ENCODE measurements around the gene TMPRSS2.

The TMPRSS2 gene

DNA sequence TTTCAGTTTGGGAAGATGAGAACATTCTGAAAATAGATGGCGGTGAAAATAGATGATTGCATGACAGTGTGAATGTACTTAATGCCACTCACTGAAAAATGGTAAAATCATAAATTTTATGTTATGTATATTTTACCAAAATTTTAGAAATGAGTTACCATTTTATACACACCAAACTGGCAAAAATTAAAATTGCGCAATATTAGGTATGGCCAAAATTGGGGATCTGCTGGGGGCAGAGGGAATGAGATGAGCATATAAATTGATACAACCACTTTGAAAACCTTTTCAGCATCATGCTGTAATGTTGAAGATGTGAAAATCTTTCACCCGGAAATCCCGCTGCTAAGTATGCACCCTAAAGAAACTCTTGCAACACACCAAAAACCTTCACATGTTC, 10.8 kb upstream of the TMPRSS2 start:
- no peak for DNase-seq (ENCODE audit: low read depth, low spot score)
- H3K4me3 ChIP-seq (ENCODE audit: low read length), result no peak overlapping the region

DNA sequence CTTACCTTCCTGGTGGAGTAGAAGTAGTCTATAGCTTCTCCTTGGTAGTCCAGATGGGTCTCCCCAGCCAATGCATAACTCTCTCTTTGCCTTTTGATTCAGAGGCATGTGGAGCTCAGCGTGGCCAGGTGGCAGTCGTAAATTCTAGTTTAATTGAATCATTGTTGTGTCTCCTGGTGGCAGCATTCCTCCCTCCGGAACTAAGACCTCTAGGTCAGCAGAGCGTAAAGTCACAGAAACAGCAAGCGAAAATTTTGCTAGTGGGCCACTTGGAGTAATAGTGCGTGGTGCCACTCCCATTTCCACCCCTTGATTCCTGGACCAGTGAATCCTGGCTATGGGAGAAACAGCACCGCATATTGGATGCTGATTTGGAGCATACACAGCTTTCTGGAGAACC, 3.9 kb upstream of the TMPRSS2 start:
- DNase-seq (ENCODE audit: low read depth, low spot score), result no peak
- H3K4me3 ChIP-seq (ENCODE audit: low read length), result no peak overlapping the region

DNA sequence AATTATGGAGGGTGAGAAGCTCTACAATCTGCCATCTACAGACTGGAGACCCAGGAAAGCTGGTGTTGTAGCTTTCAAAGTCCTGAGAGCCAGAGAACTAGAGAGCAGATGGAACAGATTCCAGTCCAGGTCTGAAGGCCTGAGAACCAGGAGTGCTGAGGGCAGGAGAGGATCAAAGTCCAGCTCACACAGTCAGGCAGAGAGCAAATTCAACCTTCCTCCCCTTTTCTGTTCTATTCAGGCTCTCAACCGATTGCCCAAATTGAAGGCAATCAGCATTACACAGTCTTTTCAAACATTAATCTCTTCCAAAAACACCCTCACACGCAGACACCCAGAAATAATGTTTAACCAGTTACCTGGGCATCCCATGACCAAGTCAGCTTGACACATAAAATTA, 2.5 kb upstream of the TMPRSS2 start:
- H3K4me3 ChIP-seq (ENCODE audit: low read length), result no peak overlapping the region
- no peak for DNase-seq (ENCODE audit: low read depth, low spot score)

DNA sequence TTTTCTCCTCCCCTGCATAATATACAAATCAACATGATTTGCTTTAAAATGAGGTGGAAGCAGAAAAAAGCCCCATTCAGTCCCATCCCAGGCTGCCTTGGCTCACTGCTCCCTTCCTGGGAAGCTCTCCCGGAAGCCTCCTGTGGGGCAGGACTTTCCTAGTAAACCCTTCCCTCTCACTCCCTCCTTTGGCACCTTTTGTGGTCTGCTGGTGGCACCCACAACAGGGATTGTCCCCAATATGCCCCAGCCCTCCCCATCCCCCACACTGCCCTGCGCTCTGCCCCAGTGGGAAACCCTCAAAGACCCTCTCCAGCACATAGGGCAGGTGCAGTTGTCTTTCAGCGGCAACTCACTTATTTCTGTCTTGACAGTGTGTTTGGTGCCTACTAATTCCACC, 1.8 kb upstream of the TMPRSS2 start:
- DNase-seq (ENCODE audit: low read depth, low spot score), result no peak
- H3K4me3 ChIP-seq (ENCODE audit: low read length), result no peak overlapping the region

DNA sequence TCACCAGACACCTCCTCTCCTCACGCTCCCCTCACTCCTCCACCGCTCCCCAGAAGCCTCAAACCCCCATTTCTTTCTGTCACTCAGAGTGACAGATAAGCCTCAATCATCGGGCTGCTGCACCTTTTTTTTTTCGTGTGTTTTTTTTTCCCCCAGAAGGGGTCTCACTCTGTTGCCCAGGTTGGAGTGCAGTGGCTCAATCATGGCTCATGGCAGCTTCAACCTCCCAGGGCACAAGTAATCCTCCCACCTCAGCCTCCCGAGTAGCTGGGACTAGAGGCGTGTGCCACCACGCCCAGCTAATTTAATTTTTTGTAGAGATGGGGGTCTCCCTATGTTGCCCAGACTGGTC, 1.2 kb upstream of the TMPRSS2 start:
- DNase-seq (ENCODE audit: low read depth, low spot score), result no peak
- no peak overlapping the region for H3K4me3 ChIP-seq (ENCODE audit: low read length)

DNA sequence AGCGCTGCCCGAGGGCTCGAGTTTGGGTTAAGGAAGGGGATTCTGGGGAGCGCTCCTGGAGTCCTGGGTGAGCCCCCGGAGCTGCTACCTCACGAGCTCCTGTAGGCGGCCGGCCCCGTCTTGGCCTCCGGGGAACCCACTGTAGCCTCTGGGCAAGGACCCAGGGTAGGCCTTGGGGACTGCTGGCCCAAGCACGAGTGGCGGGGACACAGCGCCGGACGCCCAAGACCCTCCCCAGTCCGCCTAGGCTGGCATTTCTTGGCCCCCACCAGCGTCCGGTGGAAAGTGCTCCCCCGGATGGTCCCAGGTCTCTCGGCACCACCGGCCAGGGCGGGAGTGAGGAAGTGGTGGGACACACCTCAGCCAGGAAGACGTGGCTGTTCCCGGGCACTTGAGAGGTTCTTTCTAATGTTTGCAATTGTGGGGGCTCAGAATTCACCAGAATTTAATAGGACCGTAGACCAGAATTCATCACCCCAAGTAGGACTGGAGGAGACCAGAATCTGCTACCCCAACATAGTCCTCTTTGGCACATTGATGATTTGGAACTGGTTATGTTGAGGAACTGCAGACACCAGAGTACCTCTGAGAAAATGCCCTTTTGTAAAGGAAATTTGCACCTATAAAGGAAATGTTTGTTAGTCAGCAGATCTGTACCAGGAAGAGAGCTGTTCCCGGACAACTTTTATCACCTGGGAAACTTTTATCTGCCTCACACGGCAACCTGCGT, 622 bp upstream of the TMPRSS2 start:
- DNase-seq (ENCODE audit: low read depth, low spot score), result no peak
- H3K4me3 ChIP-seq (ENCODE audit: low read length), result no peak overlapping the region

DNA sequence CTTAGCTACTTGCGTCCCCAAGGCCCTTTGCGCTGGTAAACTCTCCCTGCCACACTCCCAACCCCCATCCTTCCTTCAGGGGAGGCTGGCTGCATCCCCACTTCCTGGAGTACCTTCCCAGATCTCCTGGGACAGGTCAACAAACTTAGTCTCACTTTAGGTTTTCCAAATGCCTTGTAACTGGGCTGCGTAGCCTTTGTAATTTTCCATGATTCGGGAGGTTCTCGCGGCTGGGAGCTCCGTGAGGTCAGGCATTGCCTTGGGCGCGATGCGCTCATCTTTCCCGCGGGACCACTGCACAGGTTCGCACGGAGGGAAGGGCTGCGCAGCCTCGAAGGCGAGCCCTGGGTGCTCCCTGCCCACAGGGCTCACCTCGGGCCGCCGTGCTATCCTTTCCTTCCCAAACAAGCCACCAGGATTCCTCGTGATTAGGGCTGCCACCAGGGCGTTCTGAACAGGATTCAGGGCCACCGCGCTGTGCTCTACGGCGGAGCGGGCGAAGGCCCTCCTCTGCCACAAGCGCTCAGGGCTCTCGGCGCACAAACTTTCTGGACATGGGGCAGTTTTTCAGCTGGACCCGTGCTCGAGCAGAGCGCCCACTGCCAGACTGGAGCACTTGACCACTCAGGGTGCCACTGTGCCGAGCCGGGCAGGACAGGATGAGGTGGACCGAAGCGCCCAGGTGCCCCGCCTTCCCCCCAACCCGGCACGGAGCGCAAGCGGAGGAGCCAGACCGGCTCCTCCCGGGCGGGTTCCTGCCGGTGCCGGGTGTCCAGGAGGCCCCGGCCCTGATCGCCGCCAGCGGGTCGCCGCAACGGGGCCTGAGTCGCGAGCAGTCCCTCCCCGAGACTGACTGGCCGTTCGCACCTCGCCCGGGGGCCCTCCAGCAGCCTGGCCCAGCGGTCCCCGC, 1.1 kb downstream of the TMPRSS2 start:
- no peak overlapping the region for H3K4me3 ChIP-seq (ENCODE audit: low read length)
- DNase-seq (ENCODE audit: low read depth, low spot score), result no peak

DNA sequence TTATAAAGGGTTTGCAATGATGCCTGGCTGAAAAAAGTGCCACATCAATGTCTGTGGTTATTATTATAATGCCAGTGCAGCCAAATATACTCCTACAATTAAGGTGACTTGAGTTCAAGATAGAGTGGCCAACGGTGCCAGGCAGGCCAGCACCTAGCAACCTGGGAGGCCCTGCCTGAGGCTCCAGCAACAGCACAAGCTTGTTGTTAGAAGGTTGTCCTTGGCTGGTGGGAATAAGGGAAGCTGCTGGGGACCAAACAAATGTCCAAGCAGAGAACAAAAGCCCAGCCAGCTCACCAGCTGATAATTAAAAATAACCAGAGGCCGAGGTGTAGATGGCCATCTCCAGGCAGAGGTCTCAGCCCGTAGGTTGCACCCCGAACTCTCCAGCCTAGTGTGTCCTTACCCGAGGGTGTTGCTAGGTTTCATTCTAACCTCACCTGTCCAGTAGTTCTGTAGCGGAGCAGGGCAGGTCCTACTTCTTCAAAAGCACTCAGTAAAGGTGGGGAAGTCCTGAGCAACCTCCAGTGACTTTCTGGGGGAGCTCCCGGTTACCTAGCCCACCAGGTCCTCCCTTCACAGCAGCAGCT, 1.9 kb downstream of the TMPRSS2 start:
- no peak overlapping the region for H3K4me3 ChIP-seq (ENCODE audit: low read length)
- no peak for DNase-seq (ENCODE audit: low read depth, low spot score)

DNA sequence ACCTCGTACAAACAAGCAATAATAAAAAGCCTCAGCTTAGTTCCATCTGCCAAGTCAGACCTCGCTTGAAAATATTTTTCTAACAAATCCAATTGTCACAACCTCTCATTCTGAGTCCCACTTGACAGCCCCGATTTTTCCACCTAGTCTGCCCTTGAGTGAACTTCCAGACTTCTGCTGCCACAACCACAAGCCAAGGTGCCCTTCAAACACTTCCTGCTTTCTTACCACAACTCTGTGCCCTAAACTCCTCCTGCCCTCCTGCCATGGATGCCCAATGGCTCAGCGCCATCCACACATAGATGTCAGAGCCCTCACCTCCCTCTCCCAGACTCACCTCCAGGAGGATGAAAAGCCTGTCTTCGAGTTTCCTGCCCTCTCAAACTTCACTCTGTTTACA, 3.9 kb downstream of the TMPRSS2 start:
- H3K4me3 ChIP-seq (ENCODE audit: low read length), result no peak overlapping the region
- DNase-seq (ENCODE audit: low read depth, low spot score), result no peak

DNA sequence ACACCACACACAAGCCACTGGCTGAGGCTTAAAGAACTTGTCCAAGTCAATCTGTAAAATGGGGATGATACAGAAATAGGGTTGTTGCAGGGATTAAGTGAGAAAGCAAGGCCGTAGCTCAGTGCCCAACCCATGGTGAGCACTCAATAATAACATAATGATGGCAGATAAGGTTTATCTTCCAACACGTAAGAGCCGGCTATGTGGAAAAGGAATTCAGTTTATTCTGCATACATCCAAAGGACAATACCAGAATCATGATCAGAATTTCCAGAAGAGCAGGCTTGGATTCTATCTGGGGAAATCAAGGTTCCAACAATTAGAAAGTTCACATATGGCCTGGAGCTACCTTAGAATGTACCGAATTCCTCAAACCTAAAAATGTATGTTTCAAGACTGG, 4.6 kb downstream of the TMPRSS2 start:
- H3K4me3 ChIP-seq (ENCODE audit: low read length), result no peak overlapping the region
- no peak for DNase-seq (ENCODE audit: low read depth, low spot score)

DNA sequence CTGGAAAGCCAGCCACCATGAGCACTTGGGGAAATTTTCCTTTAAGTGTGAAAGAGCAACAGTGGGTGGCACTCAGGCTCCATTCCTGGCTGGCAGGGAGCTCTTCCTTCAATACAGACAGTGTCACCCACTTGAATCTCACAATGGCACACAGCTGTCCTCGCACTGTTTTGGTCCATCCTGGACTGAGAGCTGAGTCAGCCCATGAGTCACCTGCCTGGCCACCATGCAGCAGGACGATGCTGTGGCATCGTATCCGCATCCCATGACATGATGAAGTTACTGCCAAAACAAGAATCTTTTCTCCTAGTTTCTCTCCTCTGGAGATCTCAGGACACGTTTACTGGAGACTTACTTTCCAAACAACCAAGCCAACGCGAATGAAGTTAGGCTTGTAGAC, 6.0 kb downstream of the TMPRSS2 start:
- H3K4me3 ChIP-seq (ENCODE audit: low read length), result no peak overlapping the region
- no peak for DNase-seq (ENCODE audit: low read depth, low spot score)

DNA sequence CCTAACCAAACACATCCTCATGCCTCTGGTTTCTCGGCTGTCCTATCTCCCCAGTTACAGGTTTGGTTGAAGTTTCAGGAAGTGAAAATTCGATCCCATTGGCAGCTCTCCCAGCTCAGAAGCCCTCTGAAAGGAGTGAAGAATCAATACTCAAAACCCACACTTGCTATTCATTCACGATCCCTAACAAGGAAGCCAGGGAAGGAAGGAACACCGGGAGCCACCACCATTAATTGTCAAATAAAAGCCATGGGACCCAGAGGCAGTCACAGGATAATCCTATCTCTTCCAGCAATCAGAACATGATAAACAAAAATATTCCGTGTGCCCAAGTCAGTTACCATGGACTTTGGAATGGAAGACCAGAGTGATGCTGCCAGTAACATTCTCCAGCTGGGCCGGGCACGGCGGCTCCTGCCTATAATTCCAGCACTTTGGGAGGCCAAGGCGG, 7.0 kb downstream of the TMPRSS2 start:
- DNase-seq (ENCODE audit: low read depth, low spot score), result no peak

DNA sequence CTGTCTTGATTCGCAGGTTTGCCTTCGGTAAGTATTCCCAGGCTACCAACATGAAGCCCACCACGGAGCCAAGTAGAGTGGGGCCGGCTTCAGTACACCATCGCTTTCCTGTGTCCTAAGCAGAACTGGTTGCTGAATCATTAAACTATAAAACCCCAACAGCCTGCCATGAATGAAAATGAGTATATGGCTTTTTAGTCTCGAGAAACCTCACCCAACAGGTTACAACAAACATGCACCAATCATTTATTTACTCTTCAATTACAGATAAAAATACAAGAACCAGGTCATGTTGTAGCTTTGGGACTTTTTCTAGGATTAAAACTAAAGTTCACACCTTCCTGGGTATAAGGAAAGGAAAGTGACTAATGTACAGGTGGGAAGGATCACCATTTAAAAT, 7.6 kb downstream of the TMPRSS2 start:
- DNase-seq (ENCODE audit: low read depth, low spot score), result no peak
- H3K4me3 ChIP-seq (ENCODE audit: low read length), result no peak overlapping the region

More for the DNA sequence above, 7.0 kb downstream of the TMPRSS2 start:
- no peak overlapping the region for H3K4me3 ChIP-seq (ENCODE audit: low read length)

DNA sequence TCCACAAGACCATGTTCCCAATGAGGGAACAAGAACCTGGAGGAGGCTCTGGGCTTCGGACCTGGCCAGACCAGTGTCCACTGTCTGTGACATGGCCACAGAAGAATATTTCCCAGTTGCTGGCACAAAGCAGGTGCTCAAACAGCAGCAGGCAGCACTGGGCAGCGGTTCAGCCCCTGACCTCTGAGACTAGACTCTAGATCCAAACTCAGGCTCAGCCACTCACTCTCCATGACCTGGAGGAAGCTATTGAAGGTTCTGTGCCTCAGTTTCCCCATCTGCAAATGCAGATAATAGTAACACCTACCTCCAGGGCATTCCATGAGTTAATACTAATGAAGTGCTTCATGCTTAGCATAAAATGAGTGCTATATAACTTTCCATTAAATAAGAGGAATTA, 8.0 kb downstream of the TMPRSS2 start:
- no peak overlapping the region for H3K4me3 ChIP-seq (ENCODE audit: low read length)
- no peak for DNase-seq (ENCODE audit: low read depth, low spot score)

DNA sequence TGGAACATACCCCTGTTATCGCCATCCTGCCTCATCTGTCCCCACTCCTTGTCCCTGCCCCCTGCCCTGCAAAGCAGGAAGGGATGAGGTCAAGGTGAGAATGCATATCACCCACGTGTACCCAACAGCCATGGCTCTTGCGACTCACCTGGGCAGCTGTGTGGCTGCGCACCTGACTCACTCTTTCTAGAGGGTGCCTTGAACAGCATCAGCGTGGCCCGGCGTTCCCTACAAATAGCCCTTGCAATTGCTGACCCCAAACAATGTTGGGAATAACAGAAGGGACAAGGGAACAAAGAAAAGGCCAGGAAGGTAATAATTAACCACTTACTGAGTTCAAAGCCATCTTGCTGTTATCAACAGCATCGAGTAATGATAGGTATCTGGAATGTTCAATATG, 10.2 kb downstream of the TMPRSS2 start:
- no peak overlapping the region for H3K4me3 ChIP-seq (ENCODE audit: low read length)
- DNase-seq (ENCODE audit: low read depth, low spot score), result no peak

DNA sequence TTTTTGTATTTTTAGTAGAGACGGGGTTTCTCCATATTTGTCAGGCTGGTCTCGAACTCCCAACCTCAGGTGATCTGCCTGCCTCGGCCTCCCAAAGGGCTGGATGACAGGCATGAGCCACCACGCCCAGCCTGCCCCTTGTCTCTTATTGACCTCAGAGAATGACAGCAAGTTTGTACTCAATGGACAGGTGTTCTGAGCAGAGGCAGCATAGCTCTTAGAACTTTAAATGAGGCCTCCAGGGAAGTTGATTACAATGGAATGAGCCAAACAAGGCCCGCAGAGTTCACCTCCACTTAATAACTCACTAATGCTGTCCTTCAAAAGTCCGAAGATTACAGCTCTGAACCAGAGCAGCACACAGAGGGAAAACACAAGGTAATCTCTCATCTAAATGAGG, 10.9 kb downstream of the TMPRSS2 start:
- H3K4me3 ChIP-seq (ENCODE audit: low read length), result no peak overlapping the region
- DNase-seq (ENCODE audit: low read depth, low spot score), result no peak

DNA sequence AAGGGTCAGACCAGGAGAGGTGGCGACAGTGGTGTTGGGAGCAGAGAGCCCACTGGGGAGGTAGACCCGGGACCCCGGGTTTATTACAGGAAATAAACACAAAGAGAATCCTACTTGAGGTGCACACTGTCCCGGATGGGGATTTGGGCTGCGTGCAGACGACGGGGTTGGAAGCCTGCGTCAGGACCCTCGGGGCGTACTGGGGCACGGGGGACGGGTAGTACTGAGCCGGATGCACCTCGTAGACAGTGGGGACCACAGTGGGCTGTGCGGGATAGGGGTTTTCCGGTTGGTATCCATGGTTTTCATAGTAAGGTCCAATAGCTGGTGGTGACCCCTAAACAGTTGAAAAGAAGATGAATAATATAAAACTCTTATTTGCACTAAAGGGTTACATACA, 13.7 kb downstream of the TMPRSS2 start:
- DNase-seq (ENCODE audit: low read depth, low spot score), result no peak
- H3K4me3 ChIP-seq (ENCODE audit: low read length), result no peak overlapping the region

DNA sequence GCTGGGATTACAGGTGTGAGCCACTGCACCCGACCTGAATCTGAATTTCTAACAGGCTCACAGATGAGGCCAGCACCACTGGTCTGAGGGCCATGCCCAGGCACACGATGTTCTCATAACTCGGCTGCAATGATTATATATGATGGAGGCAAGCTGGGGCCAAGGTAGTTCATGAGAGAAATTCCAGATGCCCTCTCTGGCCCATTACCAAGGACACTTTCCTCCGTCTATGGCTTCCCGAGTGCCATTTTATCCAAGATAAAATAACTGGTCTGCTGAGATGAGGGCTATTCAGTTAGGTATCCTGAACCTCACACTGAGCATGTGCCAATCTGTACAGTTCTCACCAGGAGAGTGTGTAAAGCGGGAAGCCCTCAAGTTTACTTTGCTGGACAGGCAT, 16.5 kb downstream of the TMPRSS2 start:
- DNase-seq (ENCODE audit: low read depth, low spot score), result no peak
- H3K4me3 ChIP-seq (ENCODE audit: low read length), result no peak overlapping the region

DNA sequence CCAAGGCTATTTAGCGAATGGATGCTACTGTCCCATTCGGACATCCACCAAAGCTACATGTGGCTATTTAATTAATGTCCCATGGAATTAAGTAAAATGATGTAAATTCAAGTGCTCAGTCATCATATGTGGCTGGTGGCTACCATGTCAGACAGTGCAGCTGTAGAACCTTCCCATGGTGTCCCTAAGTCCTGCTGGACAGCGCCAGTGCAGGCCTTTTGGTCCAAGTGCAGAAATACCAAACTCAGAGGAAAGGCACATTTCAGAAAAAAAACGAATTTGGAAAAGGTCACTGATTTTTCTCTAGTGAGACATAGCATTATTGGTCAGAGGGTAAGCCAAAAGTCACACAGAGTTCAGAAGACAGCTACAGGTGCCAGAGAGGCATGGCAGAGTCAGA, 17.6 kb downstream of the TMPRSS2 start:
- no peak for DNase-seq (ENCODE audit: low read depth, low spot score)
- no peak overlapping the region for H3K4me3 ChIP-seq (ENCODE audit: low read length)

DNA sequence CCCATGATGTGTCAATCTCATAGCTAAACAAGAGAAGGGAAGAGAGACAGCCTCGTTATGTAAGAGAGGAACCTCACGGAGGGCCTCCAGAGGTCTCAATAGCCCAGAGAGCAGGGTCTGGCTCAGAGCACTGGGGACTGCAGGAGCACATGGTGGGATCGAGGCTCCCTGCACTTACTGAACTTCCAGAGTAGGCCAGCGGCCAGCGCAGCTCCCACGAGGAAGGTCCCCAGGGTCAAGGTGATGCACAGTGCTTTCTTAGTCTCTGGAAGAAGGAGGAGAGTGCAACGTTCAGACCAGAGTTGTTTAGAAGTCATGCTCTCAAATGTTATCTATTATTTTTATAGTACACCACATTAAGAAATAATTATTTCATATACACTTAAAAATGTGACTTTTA, 18.6 kb downstream of the TMPRSS2 start:
- no peak overlapping the region for H3K4me3 ChIP-seq (ENCODE audit: low read length)

More for the DNA sequence above, 18.6 kb downstream of the TMPRSS2 start:
- no peak for DNase-seq (ENCODE audit: low read depth, low spot score)
